ENCODE measurements around the gene OOEP.
"Not testable (repeated sequence)": the region's sequence is repeated elsewhere in the genome, so short reads cannot be mapped to it uniquely, and the experiment has no call there.

OOEP gene

DNA sequence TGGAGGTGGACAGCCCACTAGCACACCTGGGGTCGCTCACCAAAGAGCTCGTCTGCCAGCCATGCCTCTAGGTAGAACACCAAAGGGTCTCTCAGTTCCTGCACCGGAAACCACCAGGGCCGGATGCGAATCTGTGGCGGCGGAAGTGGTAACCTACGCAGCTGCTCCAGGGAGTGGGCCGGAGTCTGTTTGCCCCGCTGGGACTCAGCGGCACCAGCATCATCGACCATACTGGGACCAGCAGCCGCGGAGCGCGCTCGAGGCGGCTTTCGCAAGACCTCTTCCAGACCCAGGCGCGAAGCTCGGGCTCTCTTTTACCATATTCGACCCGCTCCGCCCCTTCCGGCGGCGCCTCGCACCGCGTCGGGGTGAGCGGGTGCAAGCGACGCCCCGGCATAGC, at the start of gene OOEP:
OOEP (minus strand) TSS at position 335 of the 400 bp plus-strand sequence; CDS start at position 230, 105 bp downstream.
- no peak for DNase-seq

DNA sequence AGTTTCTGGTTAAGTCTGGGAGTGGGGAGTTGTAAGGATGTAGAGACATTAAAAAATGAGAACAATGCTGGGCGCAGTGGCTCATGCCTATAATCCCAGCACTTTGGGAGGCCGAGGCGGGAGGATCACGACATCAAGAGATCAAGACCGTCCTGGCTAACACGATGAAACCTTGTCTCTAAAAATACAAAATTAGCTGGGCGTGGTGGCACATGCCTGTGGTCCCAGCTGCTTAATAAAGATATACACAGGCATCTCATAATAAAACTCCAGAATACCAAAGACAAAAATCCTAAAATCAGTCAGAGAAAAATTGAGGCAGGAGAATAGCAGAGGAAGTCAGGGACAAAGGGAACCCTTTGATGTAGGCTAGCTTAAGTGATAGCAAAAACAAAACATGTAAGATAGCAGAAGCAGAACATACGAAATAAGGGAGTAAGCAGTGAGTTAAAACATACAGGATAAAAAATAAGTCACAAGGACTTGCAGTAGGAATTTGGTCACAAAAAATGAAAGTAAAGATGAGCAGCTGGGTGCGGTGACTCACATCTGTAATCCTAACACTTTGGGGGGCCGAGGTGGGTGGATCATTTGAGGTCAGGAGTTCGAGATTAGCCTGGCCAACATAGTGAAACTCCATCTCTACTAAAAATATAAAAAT, 48.5 kb upstream of the OOEP start:
- DNase-seq, result no peak

DNA sequence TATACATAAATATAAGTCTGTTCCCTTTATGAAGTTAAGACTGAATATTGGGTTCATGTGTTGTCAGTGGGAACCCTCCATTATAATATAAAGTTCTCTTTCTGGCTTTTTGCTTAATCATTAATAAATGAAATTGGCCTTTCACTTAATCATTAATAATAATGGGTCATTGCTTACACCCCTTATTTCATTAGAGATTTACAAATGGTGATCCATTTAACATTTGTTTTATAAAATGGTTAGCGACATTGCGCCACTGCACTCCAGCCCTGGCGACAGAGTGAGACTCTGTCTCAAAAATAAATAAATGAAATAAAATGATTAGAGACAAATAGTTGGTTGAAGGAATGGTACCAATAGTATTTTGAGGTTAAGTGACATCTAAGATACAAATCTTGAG, 43.4 kb upstream of the OOEP start:
- DNase-seq, result no peak

DNA sequence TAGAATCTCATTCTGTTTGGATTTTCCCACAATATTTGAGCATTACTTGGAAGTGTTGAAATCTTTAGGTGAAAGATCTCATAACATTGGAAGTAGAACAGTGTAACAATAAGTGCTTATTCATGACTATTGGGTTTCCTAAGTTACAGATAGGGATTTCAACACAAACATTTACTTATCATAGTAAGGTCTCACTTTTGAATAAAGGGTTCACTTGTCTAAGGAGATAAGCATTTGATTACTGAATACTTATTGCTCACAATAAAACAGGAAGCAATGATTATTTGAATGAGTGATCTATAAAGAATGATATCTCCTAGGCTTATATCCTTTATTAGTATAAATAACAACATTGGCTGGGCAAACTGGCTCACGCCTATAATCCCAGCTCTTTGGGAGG, 39.7 kb upstream of the OOEP start:
- no peak for DNase-seq

DNA sequence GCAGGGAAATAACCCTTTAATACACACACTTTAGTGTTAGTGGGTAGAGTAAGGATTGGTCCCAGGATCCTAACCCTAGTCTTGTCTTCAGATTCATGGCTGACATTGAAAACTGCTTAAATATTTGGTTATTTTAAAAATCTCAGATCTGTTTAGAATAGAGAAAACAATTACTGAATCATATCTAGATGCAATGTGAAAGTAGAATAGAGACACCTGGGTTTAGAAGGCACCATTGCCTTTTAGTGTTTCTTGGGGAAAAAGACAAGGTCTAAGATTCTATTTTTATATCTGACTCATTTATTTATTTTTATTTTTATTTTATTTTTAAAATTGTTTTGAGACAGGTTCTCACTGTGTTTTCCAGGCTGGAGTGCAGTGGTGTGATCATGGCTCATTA, 31.0 kb upstream of the OOEP start:
- DNase-seq, result no peak

DNA sequence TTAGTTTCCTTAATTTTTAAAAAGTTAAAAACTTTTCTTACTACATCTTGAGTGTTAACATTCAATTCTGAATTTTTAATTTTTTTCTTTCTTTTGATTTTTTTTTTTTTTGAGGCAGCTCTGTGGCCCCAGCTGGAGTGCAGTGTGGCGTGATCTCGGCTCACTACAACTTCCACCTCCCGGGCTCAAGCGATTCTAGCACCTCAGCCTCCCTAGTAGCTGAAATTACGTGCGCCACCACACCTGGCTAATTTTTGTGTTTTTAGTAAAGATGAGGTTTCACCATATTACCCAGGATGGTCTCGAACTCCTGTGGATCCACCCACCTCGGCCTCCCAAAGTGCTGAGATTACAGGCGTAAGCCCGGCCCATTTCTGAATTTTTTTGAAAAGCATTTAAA, 26.2 kb upstream of the OOEP start:
- no peak for DNase-seq

DNA sequence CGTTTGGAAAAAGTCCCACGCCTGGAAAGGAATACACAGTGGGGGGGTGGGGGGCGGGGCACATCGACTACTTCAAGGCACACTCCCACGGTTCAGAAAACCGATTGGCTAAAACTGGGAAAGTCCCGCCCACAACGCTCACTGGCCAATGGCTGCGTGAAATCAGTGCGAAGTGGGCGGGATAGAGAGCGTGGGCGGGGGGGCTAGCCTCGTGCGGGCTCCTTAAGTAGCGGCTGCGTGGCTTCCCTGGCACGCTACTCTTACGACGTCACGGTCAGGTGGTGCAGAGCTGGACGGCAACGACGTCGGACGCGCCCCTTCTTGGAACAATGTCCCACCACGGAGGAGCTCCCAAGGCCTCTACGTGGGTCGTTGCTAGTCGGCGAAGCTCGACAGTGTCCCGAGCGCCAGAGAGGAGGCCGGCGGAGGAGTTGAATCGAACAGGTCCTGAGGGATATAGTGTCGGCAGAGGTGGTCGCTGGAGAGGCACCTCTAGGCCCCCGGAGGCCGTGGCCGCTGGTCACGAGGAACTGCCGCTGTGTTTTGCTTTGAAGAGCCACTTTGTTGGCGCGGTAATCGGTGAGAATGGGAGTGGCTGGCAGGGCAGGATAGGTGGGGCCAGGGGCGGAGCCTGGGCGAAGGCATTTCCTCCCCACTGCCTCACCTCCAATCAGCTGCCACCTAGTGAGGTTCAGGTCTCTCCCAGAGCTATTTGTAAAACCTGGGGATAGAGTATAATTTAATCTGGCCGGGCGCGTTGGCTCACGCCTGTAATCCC, 25.1 kb upstream of the OOEP start, which contains the start of gene DDX43:
DDX43 (plus strand) TSS at position 252 of the 778 bp plus-strand sequence; CDS start at position 330, 78 bp downstream.
- DNase-seq, result no peak

DNA sequence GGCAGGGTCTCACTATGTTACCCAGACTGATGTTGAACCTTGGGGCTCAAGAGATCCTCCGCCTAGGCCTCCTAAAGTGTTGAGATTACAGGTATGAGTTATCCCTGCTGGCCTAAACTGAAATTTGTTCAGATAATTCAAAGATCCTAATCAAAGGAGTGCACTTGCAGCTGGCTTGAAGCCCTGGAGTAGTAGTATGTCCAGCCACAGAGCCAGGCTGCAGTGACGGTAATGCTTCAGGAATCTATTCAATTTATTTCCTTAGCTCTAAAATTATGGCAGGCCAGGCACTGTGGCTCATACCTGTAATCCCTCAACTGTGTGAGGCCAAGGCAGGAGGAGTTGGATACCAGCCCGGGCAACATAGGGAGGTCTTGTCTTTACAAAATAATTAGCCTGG, 23.6 kb upstream of the OOEP start:
- DNase-seq, result no peak

DNA sequence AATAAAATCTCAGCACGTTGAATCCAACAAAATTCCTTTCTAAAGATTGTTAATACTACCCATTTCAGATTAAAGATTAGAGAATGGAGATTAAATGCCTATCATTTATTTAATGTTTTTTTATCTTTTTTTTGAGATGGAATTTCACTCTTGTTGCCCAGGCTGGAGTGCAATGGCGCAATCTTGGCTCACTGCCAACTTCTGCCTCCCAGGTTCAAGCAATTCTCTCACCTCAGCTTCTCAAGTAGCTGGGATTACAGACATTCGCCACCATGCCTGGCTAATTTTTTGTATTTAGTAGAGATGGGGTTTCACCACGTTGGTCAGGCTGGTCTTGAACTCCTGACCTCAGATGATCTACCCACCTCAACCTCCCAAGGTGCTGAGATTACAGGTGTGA, 22.5 kb upstream of the OOEP start:
- not testable (repeated sequence) for DNase-seq

DNA sequence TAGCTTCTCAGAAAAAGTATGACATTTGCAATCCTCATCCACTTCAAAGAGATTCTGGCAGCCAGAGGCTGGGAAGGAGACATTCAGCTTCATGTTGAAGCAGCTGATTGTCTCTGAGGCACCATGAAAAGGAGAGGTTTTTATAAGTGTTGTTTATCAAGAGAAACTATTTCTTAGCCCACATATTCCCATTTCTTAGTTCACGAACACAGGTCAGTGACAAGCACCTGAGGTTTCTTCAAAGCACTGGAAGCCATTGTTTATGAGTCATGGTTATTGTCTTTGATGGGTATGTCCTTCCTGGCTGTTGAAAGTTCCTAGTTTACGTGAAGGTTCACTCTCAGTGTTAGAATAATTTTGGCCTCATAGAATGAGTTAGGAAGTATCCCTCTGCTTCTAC, 22.0 kb upstream of the OOEP start:
- no peak for DNase-seq

DNA sequence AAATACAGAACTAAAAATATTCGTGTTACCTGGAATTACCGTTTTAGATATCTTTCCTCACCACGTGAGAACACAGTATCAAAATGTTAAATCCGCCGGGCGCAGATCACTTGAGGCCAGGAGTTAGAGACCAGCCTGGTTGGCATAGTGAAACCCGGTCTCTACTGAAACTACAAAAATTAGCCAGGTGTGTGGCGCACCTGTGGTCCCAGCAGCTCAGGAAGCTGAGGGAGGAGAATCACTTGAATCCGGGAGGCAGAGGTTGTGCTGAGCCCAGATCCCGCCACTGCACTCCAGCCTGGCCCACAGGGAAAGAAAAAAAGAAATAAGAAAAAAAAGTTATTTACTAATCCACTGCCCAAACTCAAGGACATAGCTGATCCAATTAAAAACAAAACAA, 20.2 kb upstream of the OOEP start:
- DNase-seq, result no peak

DNA sequence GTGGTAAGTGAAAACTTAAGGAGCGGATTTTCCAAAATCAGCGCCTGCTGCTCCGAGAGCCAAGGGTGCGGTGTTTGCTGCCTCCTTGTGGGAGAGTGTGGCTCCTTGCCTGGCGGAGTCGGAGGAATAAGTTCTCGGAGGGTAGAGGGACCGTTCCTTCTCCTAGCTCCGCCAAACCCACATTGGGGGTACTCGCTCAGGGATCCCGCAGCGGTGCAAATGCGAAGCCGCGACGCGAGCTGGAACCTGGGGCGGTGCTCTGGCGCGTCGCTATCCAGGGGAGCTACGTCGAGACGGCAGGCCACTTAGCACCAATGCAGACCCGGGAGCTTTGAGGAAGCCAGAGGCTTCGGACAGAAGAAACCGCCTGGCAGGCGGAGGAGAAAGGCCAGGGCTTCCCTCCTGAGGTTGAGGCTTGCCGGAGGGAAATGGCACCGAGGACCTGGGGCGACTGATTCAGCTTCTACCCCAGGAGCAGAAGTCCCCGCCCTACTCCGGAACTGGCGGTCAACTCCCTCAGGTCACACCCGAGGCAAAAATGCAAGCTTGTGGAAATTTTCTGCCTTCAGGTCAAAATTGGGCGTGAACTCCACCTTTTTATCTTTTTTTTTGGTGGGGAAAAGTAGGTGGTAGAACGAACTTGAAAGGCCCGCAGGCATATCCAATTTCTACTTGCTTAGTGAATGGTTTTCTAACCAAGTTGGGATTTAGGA, 19.3 kb upstream of the OOEP start:
- DNase-seq, result peak in 1 of 2 donors; percentile 62

DNA sequence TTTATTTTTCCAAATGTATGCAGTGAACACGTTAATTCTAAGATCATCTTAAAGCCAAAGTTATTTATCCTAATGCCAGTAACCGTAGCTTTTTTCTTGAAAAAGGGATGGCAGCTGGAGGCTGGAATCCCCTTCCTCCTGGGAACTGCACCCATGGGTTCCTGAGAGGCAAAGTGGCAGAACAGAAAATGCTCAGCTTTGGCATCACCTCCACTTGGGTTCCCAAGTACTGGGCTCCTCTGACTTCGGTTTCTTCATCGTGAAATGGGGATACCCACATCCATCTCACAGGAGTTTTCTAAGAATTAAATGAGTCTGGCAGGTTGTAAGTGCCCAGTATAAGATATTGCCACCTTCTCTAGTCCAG, 18.7 kb upstream of the OOEP start:
- no peak for DNase-seq

DNA sequence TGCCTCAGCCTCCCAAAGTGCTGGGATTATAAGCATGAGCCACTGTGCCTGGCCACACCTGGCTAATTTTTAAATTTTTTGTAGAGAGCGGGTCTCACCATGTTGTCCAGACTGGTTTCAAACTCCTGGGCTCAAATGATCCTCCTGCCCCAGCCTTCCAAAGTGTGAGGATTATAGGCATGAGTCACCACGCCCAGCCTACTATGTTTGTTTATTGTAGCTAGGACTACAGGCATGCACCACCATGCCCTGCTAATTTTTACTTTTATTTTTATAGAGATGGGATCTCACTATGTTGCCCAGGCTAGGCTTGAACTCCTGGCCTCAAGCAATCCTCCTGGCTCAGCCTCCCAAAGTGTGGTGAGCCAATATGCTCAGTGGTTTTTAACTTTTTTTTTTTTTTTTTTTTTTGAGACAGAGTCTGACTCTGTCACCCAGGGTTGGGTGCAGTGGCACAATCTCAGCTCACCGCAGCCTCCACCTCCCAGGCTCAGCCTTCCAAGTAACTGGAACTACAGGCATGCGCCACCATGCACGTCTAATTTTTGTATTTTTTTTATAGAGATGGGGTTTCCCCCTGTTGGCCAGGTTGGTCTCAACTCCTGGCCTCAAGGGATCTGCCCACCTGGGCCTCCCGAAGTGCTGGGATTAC, 12.9 kb upstream of the OOEP start:
- DNase-seq, result no peak

DNA sequence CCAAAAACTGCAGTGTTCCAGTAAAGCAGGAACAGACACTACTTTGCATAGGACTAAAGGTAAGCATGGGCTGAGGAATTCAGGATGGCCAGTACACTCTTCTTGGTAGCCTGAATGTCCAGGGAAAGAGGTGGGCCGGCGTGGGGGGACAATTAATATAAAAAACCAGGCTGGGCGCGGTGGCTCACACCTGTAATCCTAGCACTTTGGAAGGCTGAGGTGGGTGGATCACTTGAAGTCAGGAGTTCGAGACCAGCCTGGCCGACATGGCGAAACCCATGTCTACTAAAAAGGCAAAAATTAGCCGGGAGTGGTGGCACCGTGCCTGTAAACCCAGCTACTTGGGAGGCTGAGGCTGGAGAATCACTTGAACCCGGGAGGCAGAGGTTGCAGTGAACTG, 11.8 kb upstream of the OOEP start:
- DNase-seq, result not testable (repeated sequence)

DNA sequence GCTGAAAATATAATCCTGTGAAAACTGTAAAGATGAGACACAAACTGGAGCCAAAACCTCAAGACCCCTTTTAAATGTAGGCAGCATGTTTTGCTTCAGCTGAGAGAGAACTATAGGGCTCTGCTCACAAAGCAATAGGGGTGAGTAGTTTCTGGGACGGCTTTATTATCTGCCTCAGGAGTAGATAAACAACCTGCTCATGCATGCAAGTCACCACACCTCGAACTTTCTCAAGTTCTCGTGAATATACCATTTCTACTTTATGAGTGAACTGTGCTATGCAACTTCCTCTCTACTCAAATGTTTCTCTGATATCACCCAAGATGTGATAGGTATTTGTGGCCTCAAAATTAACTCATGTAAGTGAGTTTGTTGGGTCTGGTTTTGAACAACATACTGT, 7.5 kb upstream of the OOEP start:
- no peak for DNase-seq

DNA sequence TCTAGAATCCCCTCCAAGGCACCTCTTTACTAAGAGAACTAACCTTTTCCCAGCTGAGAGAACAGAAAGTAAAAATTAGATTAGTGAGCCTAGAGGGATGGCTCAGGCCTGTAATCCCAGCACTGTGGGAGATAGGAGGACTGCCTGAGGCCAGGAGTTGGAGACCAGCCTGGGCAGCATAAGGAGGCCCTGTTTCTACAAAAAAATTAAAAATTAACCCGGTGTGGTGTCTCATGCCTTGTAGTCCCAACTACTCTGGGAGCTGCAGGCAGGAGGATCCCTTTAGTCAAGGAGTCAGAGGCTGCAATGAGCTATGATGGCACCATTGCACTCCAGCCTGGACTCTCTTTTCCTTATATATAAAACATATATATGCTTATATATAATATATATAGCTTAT, 5.5 kb upstream of the OOEP start:
- DNase-seq, result no peak

DNA sequence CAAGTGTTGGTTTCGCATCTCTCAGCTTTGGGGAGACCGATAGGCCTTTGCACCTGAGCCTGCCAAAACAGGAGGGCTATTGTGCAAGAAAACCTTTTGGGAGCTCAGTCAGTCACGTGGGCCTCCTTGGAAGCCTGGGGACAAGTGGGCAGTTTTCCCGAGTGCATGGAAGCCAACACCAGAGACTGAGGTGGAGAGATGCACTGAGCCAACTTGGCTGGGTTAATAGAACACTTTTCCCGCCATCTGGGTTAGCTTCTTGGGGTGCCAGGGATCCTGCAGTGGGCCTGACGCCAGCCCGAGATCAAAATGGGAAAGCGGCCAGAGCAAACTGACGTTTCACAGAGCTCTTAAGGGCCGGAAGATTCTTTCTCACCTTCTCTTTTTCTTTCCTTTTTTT, 2.8 kb upstream of the OOEP start:
- no peak for DNase-seq

DNA sequence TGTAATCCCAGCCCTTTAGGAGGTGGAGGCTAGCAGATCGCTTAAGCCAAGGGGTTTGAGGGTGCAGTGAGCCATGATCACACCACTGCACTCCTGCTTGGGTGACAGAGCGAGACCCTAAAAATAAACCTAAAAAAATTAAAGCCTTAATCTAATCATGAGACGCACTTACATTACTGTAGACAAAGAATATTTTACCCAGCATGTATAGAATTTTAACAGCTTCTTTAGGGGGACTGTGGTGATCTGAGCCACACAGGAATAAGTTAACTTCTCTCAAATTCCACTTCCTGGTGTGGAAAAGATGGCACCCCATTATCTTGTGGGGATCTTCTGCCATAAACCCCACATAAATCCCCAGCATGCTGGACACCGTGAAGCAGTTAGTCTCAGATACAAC, 2.3 kb upstream of the OOEP start:
- no peak for DNase-seq

DNA sequence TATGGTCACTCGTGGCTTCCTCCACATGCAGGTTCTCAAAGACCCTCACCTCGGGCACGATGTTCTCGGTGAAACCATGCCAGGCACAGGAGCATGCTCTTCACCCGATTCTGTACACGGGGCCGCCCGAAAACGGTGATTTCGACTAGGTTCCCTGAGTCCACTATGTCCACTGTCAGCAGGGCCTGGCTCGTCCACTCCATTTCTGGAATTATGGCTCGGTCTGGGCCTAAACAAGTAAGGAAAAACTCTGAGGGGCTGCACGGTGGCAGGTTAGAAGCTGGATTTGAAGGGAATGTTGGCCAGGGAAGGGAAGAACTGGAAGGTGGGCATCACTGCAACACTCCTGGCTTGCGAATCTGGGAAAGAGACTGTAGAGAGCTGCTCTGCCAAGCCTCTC, 540 bp downstream of the OOEP start:
- no peak for DNase-seq

DNA sequence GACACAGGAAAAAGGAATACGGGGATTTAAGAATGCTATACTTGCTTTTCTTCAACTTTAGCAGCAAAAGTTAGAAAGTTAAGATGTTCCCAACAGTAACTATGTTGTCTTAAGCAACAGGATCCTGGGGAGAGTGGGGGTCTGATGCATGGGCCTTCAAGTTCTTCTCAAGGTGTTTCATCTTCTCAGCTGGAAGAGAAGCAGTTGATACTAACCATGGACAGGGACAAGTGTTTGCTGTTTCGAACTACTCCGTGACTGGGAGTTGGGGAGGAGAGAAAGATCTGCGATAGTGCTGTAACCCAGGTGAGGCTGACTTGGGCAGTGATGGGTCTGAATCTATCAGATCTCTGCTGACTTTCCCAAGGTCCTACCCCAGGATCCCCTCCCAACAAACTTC, 1.0 kb downstream of the OOEP start:
- no peak for DNase-seq

DNA sequence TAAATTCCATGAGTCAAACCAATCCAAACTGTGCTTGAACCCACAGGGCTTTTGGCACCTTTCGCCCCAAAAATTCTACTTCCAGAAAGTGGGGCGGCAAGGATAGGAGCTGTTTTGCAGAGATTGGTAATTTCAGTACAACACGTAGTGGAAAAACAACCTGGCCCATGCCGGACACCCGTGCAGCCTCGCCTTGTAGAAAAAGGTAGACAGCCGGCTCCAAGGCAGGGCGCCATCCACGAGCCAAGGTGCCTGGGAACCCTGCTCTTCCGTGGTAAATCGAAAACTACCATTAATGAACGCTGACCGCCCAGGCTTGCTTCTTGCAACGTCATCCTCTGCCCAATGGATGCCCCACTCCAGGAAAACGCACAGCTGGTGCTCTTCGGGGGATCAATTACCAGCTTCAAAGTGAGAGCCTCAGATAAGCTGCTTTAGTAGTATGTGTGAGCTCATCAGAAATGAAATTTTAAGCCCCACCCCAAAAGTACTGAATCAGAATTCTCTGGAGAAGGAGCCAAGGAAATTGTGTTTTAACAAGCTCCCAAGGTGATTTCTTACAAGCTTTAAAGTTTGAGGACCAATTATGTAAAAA, 1.8 kb downstream of the OOEP start:
- no peak for DNase-seq

DNA sequence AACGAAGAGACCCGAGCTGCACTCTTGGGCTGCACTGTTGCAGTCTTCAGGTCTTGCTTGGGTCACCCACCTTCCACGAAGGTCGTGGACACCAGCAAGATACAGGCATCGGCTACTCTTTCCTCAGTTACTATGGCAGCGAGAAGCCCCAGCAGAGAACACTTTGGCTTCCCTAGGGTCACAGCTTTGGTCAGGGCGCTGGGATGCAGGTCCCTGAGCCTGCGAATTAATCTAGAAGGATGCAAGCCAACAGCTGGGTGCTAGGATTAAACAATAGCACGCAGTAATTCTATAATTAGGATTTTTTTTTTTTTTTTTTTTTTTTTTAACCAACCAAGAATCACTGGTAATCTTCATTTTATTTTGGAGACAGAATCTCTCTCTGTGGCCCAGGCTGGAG, 5.1 kb downstream of the OOEP start:
- DNase-seq, result no peak
